OCI-LY7 (cell line): ENCODE results near the gene GMEB2. TPM values are rescaled to one million over a fixed set of nuclear protein-coding genes. Genes with fewer than 3 reads are reported as not detected.

ENCODE experiments used
- BruUV-seq: library from RNA; stranded (reverse); fragments of 400-500 nt; replicated peaks from 2 replicates; lab custom pipeline; 2021; lab: Mats Ljungman, UMichigan
- CTCF ChIA-PET: fragments of 300-600 bp; sonication (Branson Sonifier 250); formaldehyde crosslinking; loops from one replicate; lab custom pipeline; 2022; ENCODE audit warnings: antibody characterized with exemption; ENCODE audit not compliant: unreplicated experiment; lab: Charles Lee
- POLR2A ChIA-PET: fragments of 300-600 bp; sonication (Branson Sonifier 250); formaldehyde crosslinking; loops from one replicate; lab custom pipeline; 2022; ENCODE audit warnings: antibody characterized with exemption; lab: Charles Lee
- DNase-seq: peaks from one replicate; pipeline ENCODE4 v3.0.0-alpha.2; 2015; ENCODE audit warnings: low spot score
- H2AFZ ChIP-seq: fragments of 200-600 bp; sonication (generic), shearing (Covaris generic); 2 replicates; pipeline ENCODE4 v1.6.1; 2014; ENCODE audit warnings: mild to moderate bottlenecking, antibody characterized with exemption, low read length, moderate library complexity
- H3K27ac ChIP-seq: fragments of 200-600 bp; sonication (generic); 2 replicates; pipeline ENCODE4 v1.5.1; 2014; ENCODE audit warnings: mixed run types, low read depth, mild to moderate bottlenecking, moderate library complexity, low read length, inconsistent platforms; ENCODE audit not compliant: poor library complexity, severe bottlenecking
- H3K36me3 ChIP-seq: fragments of 200-600 bp; sonication (generic); 2 replicates; pipeline ENCODE4 v1.6.1; 2014; ENCODE audit warnings: mild to moderate bottlenecking, antibody characterized with exemption, low read length, moderate library complexity, mixed read lengths; ENCODE audit not compliant: insufficient read depth
- H3K4me1 ChIP-seq: fragments of 200-600 bp; sonication (generic); 2 replicates; pipeline ENCODE4 v1.5.1; 2014; ENCODE audit warnings: mild to moderate bottlenecking, low read length; ENCODE audit not compliant: insufficient read depth, poor library complexity, severe bottlenecking
- H3K4me2 ChIP-seq: fragments of 200-600 bp; sonication (generic); 2 replicates; pipeline ENCODE4 v1.6.1; 2014; ENCODE audit warnings: mild to moderate bottlenecking, low read length
- H3K4me3 ChIP-seq: fragments of 200-600 bp; sonication (generic); 2 replicates; pipeline ENCODE4 v1.5.1; 2014; ENCODE audit warnings: mild to moderate bottlenecking, low read depth, low read length; ENCODE audit not compliant: poor library complexity, severe bottlenecking
- H3K79me2 ChIP-seq: fragments of 200-600 bp; sonication (generic); 2 replicates; pipeline ENCODE4 v1.6.1; 2016; ENCODE audit warnings: low read depth, mild to moderate bottlenecking, low read length, moderate library complexity, mixed read lengths; ENCODE audit not compliant: insufficient read depth
- H3K9me2 ChIP-seq: fragments of 200-600 bp; sonication (generic); 2 replicates; pipeline ENCODE4 v1.6.1; 2016; ENCODE audit warnings: mild to moderate bottlenecking, low read length, mixed read lengths; ENCODE audit not compliant: insufficient read depth
- H3K9me3 ChIP-seq: fragments of 200-600 bp; sonication (generic); 2 replicates; pipeline ENCODE4 v1.6.1; 2014; ENCODE audit warnings: mild to moderate bottlenecking, mixed run types, low read length, mixed read lengths
- H4K20me1 ChIP-seq: fragments of 200-600 bp; sonication (generic); 2 replicates; pipeline ENCODE4 v1.6.1; 2014; ENCODE audit warnings: mild to moderate bottlenecking, antibody characterized with exemption, low read length, moderate library complexity, mixed read lengths; ENCODE audit not compliant: insufficient read depth
- EZH2phosphoT487 ChIP-seq: fragments of 200-600 bp; sonication (generic); IDR thresholded peaks from 2 replicates; pipeline ENCODE4 v1.6.1; 2018; ENCODE audit warnings: low read depth, borderline replicate concordance, mild to moderate bottlenecking, mixed run types, antibody characterized with exemption, low read length, moderate library complexity, mixed read lengths
- intact Hi-C: fragments of 100-400 bp; cut with micrococcal nuclease; formaldehyde crosslinking; loops from one replicate; pipeline ENCODE4 v1.10.0; 2022; ENCODE audit not compliant: unreplicated experiment
- total RNA-seq, 2 experiments: library from RNA; depleted of rRNA in 1 of 2; stranded (reverse); fragments of >200 nt in 1 of 2; shearing (Covaris generic) in 1 of 2; gene quantifications; 2 replicates each; pipeline ENCODE4 v1.2.3, GENCODE V29; 2014 to 2022
- TF ChIP-seq, protein P1 (sequence below): fragments of 200-600 bp; sonication (generic); conservative IDR thresholded peaks from 2 replicates; pipeline ENCODE4 v1.5.1; 2014; ENCODE audit warnings: mild to moderate bottlenecking, antibody characterized with exemption, low read length, moderate library complexity, mixed read lengths

GMEB2 gene
- total RNA-seq, 2 experiments from 2014 or later, result 15.6 TPM

DNA sequence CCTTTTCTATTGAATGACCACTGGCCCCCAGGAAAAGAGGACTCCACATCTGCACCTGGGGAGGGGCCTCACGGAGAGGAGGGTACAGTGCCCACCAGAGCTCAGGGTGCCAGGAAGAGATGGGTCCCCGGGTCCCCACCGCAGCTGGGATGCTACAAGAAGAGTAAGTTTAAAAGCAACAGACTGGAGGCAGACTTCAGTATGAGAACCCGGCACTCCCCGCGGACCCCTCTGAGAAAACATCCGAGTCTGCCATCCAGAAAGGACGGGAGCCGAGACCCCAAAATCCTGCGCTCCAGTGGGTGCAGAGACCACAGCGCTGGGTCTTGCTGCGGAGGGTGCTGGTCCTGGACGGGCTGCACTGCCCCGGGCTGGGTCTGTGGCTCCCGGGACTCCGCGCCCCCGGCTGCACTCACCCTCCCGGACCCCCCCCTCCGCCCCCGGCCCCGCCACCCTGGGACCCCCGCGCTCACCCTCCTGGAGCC is 53.2 kb downstream of the GMEB2 start:
- Histone ChIP-seq H3K9me2 (no peaks in the 10 kb centered on the region), H3K27ac (no peak overlapping the region), H3K4me3 (peak overlapping the region; percentile 66), H4K20me1 (no peaks in the 10 kb centered on the region), H3K79me2 (no peaks in the 10 kb centered on the region), H3K9me3 (no peaks in the 10 kb centered on the region), H3K4me1 (peaks cover 6% of the 10 kb centered on the region), H3K36me3 (no peaks in the 10 kb centered on the region), H2AFZ (no peak overlapping the region), H3K4me2 (peak overlapping the region; percentile 70)
- DNase-seq, result no peak
- POLR2A ChIA-PET, result interaction anchor here (0.7 kb wide), 1 partner anchor 17 kb away, joined by 3 read pairs; no protein-coding TSS in a partner anchor
- no TSS peak for BruUV-seq
- CTCF ChIA-PET, result no interaction called here
- TF ChIP-seq EZH2phosphoT487, result no peak
- intact Hi-C loops, result no loop called here

DNA sequence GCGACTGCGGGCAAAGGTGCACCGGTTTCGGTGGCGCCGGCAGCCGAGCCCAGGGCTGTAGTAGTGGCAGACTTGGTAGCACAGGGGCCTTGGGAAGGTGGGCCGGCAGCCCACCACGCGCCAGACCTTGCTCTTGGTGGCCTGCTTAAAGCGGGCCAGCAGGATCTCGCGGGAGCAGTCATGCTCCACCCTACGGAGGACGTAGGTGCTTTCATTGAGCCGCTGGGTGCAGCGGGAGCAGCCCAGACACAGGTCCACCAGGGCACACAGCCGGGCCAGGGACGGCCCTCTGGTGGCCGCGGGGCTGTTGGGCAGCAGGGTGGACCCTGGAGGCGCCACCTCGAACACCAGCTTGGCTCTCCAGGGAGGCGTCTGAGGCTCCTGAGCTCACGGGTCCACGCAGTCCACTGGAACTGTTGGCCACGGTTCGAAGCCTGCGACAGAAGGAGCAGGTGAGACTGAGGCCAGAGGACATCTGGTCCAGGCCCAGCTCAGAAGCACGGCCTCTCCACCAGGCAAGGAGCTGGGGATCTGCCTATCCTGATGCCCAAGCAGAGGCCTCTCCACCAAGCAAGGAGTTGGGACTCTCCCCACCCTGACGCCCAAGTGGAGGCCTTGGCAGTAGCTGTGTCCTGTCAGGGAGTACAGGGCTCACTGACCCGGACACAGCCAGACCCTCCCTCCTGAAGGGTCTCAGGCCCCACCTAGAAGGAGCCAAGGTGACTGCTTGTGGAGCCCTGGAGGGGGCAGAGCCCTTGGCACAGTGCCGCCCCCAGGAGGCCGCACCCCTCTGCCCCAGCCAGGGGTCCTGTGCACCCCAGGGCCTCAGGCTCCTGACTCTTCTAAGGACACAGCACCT is 53.9 kb downstream of the GMEB2 start:
- intact Hi-C loops, result no loop called here
- no TSS peak for BruUV-seq
- H2AFZ ChIP-seq, result no peak overlapping the region

More for the DNA sequence above, 53.9 kb downstream of the GMEB2 start:
- POLR2A ChIA-PET, result interaction anchor here (0.6 kb wide), 1 partner anchor 64 kb away, joined by 6 read pairs; no protein-coding TSS in a partner anchor
- Histone ChIP-seq H3K9me2 (no peaks in the 10 kb centered on the region), H4K20me1 (no peaks in the 10 kb centered on the region), H3K27ac (no peak overlapping the region), H3K4me3 (peak overlapping the region; percentile 66), H3K4me2 (peak overlapping the region; percentile 70), H3K4me1 (peaks cover 12% of the 10 kb centered on the region), H3K9me3 (no peaks in the 10 kb centered on the region), H3K79me2 (no peaks in the 10 kb centered on the region), H3K36me3 (no peaks in the 10 kb centered on the region)
- DNase-seq, result no peak
- TF ChIP-seq, protein P1, sequence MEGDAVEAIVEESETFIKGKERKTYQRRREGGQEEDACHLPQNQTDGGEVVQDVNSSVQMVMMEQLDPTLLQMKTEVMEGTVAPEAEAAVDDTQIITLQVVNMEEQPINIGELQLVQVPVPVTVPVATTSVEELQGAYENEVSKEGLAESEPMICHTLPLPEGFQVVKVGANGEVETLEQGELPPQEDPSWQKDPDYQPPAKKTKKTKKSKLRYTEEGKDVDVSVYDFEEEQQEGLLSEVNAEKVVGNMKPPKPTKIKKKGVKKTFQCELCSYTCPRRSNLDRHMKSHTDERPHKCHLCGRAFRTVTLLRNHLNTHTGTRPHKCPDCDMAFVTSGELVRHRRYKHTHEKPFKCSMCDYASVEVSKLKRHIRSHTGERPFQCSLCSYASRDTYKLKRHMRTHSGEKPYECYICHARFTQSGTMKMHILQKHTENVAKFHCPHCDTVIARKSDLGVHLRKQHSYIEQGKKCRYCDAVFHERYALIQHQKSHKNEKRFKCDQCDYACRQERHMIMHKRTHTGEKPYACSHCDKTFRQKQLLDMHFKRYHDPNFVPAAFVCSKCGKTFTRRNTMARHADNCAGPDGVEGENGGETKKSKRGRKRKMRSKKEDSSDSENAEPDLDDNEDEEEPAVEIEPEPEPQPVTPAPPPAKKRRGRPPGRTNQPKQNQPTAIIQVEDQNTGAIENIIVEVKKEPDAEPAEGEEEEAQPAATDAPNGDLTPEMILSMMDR, result peak; percentile 43
- TF ChIP-seq EZH2phosphoT487, result no peak
- CTCF ChIA-PET, result interaction anchor here (0.7 kb wide), 1 partner anchor 69 kb away, joined by 4 read pairs; no protein-coding TSS in a partner anchor
